Common myeloid progenitor, CD34-positive (primary cell): Measurements from ENCODE around the gene FBXW7.

Source experiments
- CTCF ChIA-PET: fragments of 350-600 bp; sonication (Branson Sonifier 250); formaldehyde crosslinking; loops from one replicate; lab custom pipeline; 2021; ENCODE audit warnings: antibody characterized with exemption; lab: Charles Lee
- POLR2A ChIA-PET: fragments of 350-600 bp; sonication (Branson Sonifier 250); formaldehyde crosslinking; loops from one replicate; lab custom pipeline; 2021; ENCODE audit warnings: antibody characterized with exemption; lab: Charles Lee
- DNase-seq, 3 donors: peaks; one replicate each; pipeline versions ENCODE4 v3.0.0 to v3.0.0-alpha.2; 2013
- H3K27ac ChIP-seq, 2 experiments: 1 replicate in 1 of 2; 2 replicates in 1 of 2; pipeline ENCODE4 v1.7.0; 2013; ENCODE audit warnings: inconsistent platforms in 2 of 2, low read length in 2 of 2, mild to moderate bottlenecking in 2 of 2, low read depth in 1 of 2, moderate library complexity in 1 of 2; ENCODE audit not compliant: severe bottlenecking in 2 of 2, insufficient read depth in 1 of 2, poor library complexity in 1 of 2
- H3K27me3 ChIP-seq, 5 experiments: replicated peaks in 2 of 5; 1 replicate in 3 of 5; 2 replicates in 2 of 5; pipeline versions ENCODE4 v1.6.1 to v1.7.0; 2013; ENCODE audit warnings: low read length in 4 of 5, mild to moderate bottlenecking in 2 of 5, moderate library complexity in 2 of 5, inconsistent platforms in 1 of 5; ENCODE audit not compliant: insufficient read depth in 5 of 5, control insufficient read depth in 4 of 5
- H3K36me3 ChIP-seq, 4 experiments: 1 replicate in 2 of 4; 2 replicates in 2 of 4; pipeline versions ENCODE4 v1.6.1 to v1.7.0; 2013; ENCODE audit warnings: low read length in 3 of 4, control low read depth in 1 of 4, mild to moderate bottlenecking in 1 of 4; ENCODE audit not compliant: control insufficient read depth in 4 of 4, insufficient read depth in 4 of 4
- H3K4me1 ChIP-seq, 4 experiments: 1 replicate in 3 of 4; 2 replicates in 1 of 4; pipeline versions ENCODE4 v1.6.1 to v1.7.1; 2013; ENCODE audit warnings: low read length in 3 of 4, mild to moderate bottlenecking in 3 of 4, control low read depth in 1 of 4, inconsistent platforms in 1 of 4, moderate library complexity in 1 of 4; ENCODE audit not compliant: control insufficient read depth in 4 of 4, insufficient read depth in 4 of 4; ENCODE audit errors: control extremely low read depth in 1 of 4
- H3K4me3 ChIP-seq, 7 experiments: 1 replicate in 4 of 7; 2 replicates in 3 of 7; pipeline versions ENCODE4 v1.5.1 to v1.7.0; 2013; ENCODE audit warnings: mild to moderate bottlenecking in 7 of 7, low read length in 6 of 7, moderate library complexity in 6 of 7, inconsistent platforms in 2 of 7, low read depth in 2 of 7, control low read depth in 1 of 7; ENCODE audit not compliant: insufficient read depth in 4 of 7, control insufficient read depth in 1 of 7; ENCODE audit errors: extremely low read depth in 1 of 7
- H3K9me3 ChIP-seq, 5 experiments: 1 replicate in 4 of 5; 2 replicates in 1 of 5; pipeline versions ENCODE4 v1.6.1 to v1.7.1; 2013; ENCODE audit warnings: low read length in 4 of 5, mild to moderate bottlenecking in 2 of 5, inconsistent platforms in 1 of 5, low read depth in 1 of 5, moderate library complexity in 1 of 5; ENCODE audit not compliant: control insufficient read depth in 4 of 5, insufficient read depth in 2 of 5; ENCODE audit errors: control extremely low read depth in 1 of 5
- WGBS: methylation state at CpG from one replicate; pipeline ENCODE4 v1.1.5; 2013; ENCODE audit not compliant: insufficient coverage; 5-methylcytosine and 5-hydroxymethylcytosine counted together

The FBXW7 gene

DNA sequence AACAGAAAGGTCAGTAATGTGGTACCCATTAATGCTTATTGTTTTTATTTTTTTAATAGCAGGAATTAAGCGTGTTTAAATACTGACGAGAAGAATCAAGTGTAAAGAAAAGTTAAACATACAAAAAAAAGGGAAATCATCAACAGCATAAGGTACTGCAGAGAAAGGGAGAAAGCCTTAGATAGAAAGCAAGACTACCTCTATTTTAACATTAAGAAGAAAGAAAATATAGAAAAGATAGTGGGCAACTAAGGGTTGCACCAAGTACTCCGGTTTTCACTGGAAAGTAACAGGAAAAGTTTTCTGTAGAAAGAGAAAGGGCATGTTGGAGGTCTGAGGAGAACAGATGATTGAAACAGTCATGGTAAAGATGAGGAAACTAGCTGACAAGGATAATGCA lies 41.9 kb downstream of the FBXW7 start:
- no peak overlapping the region for H3K4me3 ChIP-seq
- WGBS = 100% methylated on average over 1 of the region's 3 CpGs
- ChIA-PET CTCF (interaction anchor here (1.2 to 1.6 kb wide), 3 partner anchors 35 to 242 kb away, joined by 3 to 6 read pairs (median 4); no protein-coding TSS in a partner anchor), POLR2A (no interaction called here)
- no peaks in the 10 kb centered on the region for H3K9me3 ChIP-seq
- no peaks in the 10 kb centered on the region for H3K4me1 ChIP-seq
- no peak for DNase-seq
- no peaks in the 10 kb centered on the region for H3K27me3 ChIP-seq
- H3K27ac ChIP-seq = no peak overlapping the region
- peaks cover 0 to 3% (median 0%) of the 10 kb centered on the region in 4 experiments for H3K36me3 ChIP-seq

DNA sequence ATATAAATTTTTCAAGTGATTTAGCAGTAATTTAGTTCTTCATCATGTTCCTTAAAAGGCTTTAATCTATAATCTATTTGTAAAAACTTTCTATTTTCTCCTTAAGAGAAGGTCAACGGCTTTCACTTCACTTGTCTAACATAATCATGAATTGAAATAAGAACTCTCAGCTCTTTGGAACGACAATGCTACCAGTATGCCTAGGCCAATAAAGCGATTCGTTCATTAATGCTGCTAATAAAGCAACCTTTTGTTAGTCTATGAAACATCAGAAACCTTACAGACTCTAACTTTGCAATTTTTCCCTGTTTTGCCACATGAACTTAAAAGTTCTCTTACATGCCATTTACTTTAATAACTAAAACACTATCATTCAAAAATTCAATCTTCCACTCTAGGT lies 47.6 kb downstream of the FBXW7 start:
- Histone ChIP-seq H3K36me3 (no peaks in the 10 kb centered on the region), H3K9me3 (no peaks in the 10 kb centered on the region), H3K4me3 (no peak overlapping the region), H3K4me1 (peaks cover 0 to 4% (median 0%) of the 10 kb centered on the region in 4 experiments), H3K27ac (no peak overlapping the region), H3K27me3 (no peaks in the 10 kb centered on the region)
- 100% methylated on average over 4 of the region's 4 CpGs for WGBS
- CTCF ChIA-PET = interaction anchor here (0.7 kb wide), 1 partner anchor 152 kb away, joined by 3 read pairs; no protein-coding TSS in a partner anchor
- POLR2A ChIA-PET = no interaction called here
- no peak for DNase-seq

DNA sequence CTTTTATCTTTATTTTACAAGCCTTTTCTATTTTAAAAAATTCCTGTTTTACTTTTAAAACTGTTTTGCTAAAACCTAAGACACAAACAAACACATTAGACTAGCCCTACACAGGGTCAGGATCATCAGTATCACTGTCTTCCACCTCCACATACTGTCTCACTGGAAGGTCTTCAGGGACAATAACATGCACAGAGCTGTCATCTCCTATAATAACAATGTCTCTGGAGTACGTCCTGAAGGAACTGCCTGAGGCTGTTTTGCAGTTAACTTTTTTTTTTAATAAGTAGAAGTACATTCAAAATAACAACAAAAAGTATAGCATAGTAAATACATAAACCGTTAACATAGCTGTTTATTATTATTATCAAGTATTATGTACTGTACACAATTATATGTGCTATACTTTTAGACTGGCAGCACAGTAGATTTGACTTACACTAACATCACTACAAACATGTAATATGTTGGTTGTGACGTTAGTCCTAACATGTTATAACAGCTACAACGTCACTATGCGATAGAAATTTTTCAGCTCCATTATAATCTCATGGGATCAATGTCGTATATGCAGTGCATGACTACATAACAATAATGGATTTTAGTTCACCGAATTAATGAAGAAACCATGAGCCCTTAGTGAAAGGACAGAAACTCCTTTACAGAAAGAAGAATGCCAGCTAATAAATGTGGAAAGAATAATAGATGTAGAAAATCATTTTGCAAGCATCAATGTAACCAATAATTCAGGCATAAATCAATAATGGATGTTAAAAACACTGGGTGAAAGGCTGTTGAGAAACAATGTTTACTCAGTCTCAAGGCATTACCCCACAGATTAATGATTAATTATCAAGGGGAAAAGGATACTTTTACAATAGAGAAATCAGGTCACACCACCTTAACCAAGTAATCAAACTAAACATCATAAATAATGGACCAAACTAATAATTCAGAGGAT lies 49.2 kb downstream of the FBXW7 start:
- DNase-seq = no peak
- ChIA-PET CTCF (interaction anchor here (1.2 to 1.3 kb wide), 2 partner anchors 9 to 14 kb away, joined by 4 to 6 read pairs; no protein-coding TSS in a partner anchor), POLR2A (no interaction called here)
- WGBS = 100% methylated on average over 2 of the region's 7 CpGs
- Histone ChIP-seq H3K36me3 (peaks cover 0 to 3% (median 0%) of the 10 kb centered on the region in 4 experiments), H3K9me3 (peaks cover 0 to 3% (median 0%) of the 10 kb centered on the region in 5 experiments), H3K4me3 (no peak overlapping the region), H3K4me1 (peaks cover 0 to 4% (median 0%) of the 10 kb centered on the region in 4 experiments), H3K27ac (no peak overlapping the region), H3K27me3 (no peaks in the 10 kb centered on the region)

DNA sequence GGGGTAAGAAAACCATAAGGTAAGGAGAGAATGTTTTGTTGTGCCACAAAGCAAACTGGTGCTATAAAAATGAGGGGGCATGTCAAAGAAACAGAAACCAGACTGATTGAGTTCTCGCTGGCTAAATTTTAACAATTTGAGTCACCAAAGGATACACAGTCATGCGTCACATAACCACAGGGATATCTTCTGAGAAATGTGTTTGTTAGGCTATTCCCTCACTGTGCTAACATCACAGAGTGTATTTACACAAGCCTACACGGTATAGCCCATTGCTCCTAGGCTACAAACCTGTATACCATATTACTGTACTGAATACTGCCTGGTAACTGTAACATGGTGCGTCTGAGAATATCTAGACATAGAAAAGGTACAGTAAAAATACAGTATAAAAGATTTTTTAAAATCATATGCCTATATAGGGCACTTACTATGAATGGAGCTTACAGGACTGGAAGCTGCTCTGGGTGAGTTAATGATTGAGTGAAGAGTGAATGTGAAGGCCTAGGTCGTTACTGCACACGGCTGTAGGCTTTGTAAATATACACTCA lies 50.1 kb downstream of the FBXW7 start:
- 83% methylated on average over 2 of the region's 6 CpGs for WGBS
- Histone ChIP-seq H3K4me3 (no peak overlapping the region), H3K4me1 (peaks cover 0 to 4% (median 0%) of the 10 kb centered on the region in 4 experiments), H3K9me3 (peaks cover 0 to 11% (median 0%) of the 10 kb centered on the region in 5 experiments), H3K27me3 (no peaks in the 10 kb centered on the region), H3K36me3 (peaks cover 0 to 12% (median 4%) of the 10 kb centered on the region in 4 experiments), H3K27ac (no peak overlapping the region)
- ChIA-PET CTCF (interaction anchor here (1.2 to 1.3 kb wide), 2 partner anchors 8 to 15 kb away, joined by 4 to 6 read pairs; no protein-coding TSS in a partner anchor), POLR2A (no interaction called here)
- peak in 2 of 3 donors; percentile 36 to 38 for DNase-seq

DNA sequence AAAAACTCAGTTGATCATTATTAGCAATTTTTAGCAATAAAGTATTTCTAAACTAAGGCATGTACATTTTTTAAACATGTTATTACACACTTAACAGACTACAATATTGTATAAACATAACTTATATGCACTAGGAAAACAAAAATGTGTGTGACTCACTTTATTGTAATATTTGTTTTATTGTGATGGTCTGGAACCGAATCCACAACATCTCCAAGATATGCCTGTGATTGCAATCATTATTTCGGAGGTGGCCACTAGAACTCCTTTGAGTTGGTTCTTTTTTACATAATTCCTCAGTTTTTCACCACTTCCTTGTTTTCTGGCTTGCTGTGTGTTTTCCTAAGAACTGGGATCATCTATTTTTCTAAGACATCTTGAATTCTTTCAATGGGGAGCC lies 53.7 kb downstream of the FBXW7 start:
- 100% methylated on average over 2 of the region's 2 CpGs for WGBS
- DNase-seq = no peak
- H3K4me1 ChIP-seq = peaks cover 0 to 4% (median 0%) of the 10 kb centered on the region in 4 experiments
- H3K4me3 ChIP-seq = no peak overlapping the region
- POLR2A ChIA-PET = no interaction called here
- CTCF ChIA-PET = interaction anchor here (1.4 kb wide), 1 partner anchor 183 kb away, joined by 3 read pairs; no protein-coding TSS in a partner anchor
- H3K27me3 ChIP-seq = no peaks in the 10 kb centered on the region
- no peak overlapping the region for H3K27ac ChIP-seq
- peaks cover 0 to 14% (median 0%) of the 10 kb centered on the region in 5 experiments for H3K9me3 ChIP-seq
- peaks cover 0 to 13% (median 5%) of the 10 kb centered on the region in 4 experiments for H3K36me3 ChIP-seq

DNA sequence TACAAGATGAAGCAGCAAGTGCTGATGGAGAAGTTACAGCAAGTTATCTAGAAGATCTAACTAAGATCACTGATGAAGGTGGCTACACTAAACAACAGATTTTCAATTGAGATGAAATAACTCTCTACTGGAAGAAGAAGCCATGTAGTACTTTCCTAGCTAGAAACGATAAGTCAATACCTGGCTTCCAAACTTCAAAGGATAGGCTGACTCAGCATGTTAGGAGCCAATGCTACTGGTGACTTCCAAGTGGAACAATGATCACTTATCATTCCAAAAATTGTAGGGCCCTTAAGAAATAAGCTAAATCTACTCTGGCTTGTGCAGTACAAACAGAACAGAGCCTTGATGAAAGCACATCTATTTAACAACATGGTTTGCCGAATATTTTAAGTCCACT lies 55.0 kb downstream of the FBXW7 start:
- ChIA-PET CTCF (interaction anchor here (0.8 to 1.1 kb wide), 3 partner anchors 16 to 51 kb away, joined by 3 read pairs; no protein-coding TSS in a partner anchor), POLR2A (no interaction called here)
- WGBS = 94% methylated on average over 2 of the region's 2 CpGs
- H3K4me3 ChIP-seq = no peak overlapping the region
- no peak for DNase-seq
- peaks cover 0 to 13% (median 5%) of the 10 kb centered on the region in 4 experiments for H3K36me3 ChIP-seq
- no peaks in the 10 kb centered on the region for H3K27me3 ChIP-seq
- H3K27ac ChIP-seq = no peak overlapping the region
- H3K4me1 ChIP-seq = peaks cover 0 to 2% (median 0%) of the 10 kb centered on the region in 4 experiments
- peaks cover 0 to 14% (median 0%) of the 10 kb centered on the region in 5 experiments for H3K9me3 ChIP-seq
